Astrocyte (in vitro differentiated cells and primary cell): Measurements from ENCODE around the gene ANKDD1B.

Source experiments
- CTCF ChIP-seq: IDR thresholded peaks from 2 replicates; pipeline ENCODE4 v1.5.1; 2011; ENCODE audit warnings: low read depth, mild to moderate bottlenecking, inconsistent platforms, low read length, moderate library complexity; ENCODE audit not compliant: insufficient read depth
- EZH2 ChIP-seq: IDR thresholded peaks from 2 replicates; pipeline ENCODE4 v1.6.1; 2012; ENCODE audit warnings: mild to moderate bottlenecking, low read length, inconsistent platforms; ENCODE audit not compliant: insufficient read depth

DNA sequence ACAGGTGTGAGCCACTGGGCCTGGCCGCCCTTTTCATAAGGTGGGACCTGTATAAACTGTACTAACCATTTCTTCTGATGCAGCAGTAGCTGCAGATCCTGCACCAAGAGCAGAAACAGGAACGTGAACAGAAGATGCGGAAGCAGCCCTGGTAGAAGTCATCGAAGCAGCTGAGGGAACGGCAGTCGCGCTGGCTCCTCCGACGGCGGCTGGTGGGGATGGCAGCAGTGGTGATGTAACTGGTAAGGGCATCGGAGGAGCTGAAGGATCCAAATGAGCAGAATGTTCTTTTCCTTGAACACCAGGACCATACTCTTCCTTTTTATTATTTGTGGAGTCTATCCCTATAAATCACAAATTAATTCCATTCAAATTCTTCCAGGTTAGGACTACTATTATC, 73.9 kb downstream of the ANKDD1B start:
- no peak for TF ChIP-seq CTCF
- TF ChIP-seq EZH2 = no peak
